ENCODE results near the gene PLXNA4.

The PLXNA4 gene

GRCh38 chr7:132472463-132473120 lies 103.7 kb downstream of the PLXNA4 start:
- Histone ChIP-seq H2BK120ac (ENCODE audit: insufficient read depth, low read length, poor library complexity) (no peak overlapping the region), H4K12ac (ENCODE audit: low read depth, low read length) (no peak overlapping the region), H3K79me1 (ENCODE audit: low read length) (no peaks in the 10 kb centered on the region), H3K18ac (ENCODE audit: low read length) (no peak overlapping the region), H3K27ac (ENCODE audit: low read depth, low read length) (no peak overlapping the region), H3K9me3 (ENCODE audit: insufficient read depth, low read depth, low read length) (no peaks in the 10 kb centered on the region), H3K36me3 (ENCODE audit: control insufficient read depth in 1 of 2, insufficient read depth in 2 of 2, low read length in 2 of 2) (no peaks in the 10 kb centered on the region), H3K4me1 (ENCODE audit: control insufficient read depth in 1 of 2, insufficient read depth in 2 of 2, low read length in 2 of 2) (peaks cover 8 to 22% of the 10 kb centered on the region in 2 experiments), H2BK12ac (ENCODE audit: low read length) (no peak overlapping the region), H3K79me2 (ENCODE audit: control insufficient read depth, insufficient read depth, low read length, poor library complexity) (no peaks in the 10 kb centered on the region), H3K4ac (ENCODE audit: low read depth, low read length) (no peak overlapping the region), H2AK5ac (ENCODE audit: low read length) (no peak overlapping the region), H2BK5ac (ENCODE audit: low read depth, low read length, poor library complexity) (no peak overlapping the region), H4K91ac (ENCODE audit: low read depth, low read length) (no peak overlapping the region), H2AFZ (ENCODE audit: insufficient read depth, low read length, poor library complexity) (no peak overlapping the region), H3K9ac (ENCODE audit: low read length) (no peak overlapping the region), H3K27me3 (ENCODE audit: insufficient read depth, low read length) (no peaks in the 10 kb centered on the region), H3K23ac (ENCODE audit: low read length) (no peak overlapping the region), H3K14ac (ENCODE audit: low read length) (no peak overlapping the region), H3K4me3 (ENCODE audit: low read depth, low read length) (no peak overlapping the region), H4K8ac (ENCODE audit: low read depth, low read length) (no peak overlapping the region), H3K4me2 (ENCODE audit: low read length) (peak overlapping the region; percentile 20)
- peak; percentile 18 to 41 for DNase-seq
- no CpG with 5 or more reads among the region's 10 CpGs for WGBS (ENCODE audit: extremely low coverage, insufficient coverage, insufficient read length)

GRCh38 chr7:132471515-132471914 lies 104.8 kb downstream of the PLXNA4 start:
- Histone ChIP-seq H4K8ac (ENCODE audit: low read depth, low read length) (no peak overlapping the region), H3K9ac (ENCODE audit: low read length) (no peak overlapping the region), H3K27me3 (ENCODE audit: insufficient read depth, low read length) (no peaks in the 10 kb centered on the region), H3K4me1 (ENCODE audit: control insufficient read depth in 1 of 2, insufficient read depth in 2 of 2, low read length in 2 of 2) (peaks cover 8 to 22% of the 10 kb centered on the region in 2 experiments), H3K18ac (ENCODE audit: low read length) (no peak overlapping the region), H2AK5ac (ENCODE audit: low read length) (no peak overlapping the region), H3K36me3 (ENCODE audit: control insufficient read depth in 1 of 2, insufficient read depth in 2 of 2, low read length in 2 of 2) (no peaks in the 10 kb centered on the region), H3K4me3 (ENCODE audit: low read depth, low read length) (no peak overlapping the region), H3K23ac (ENCODE audit: low read length) (no peak overlapping the region), H4K12ac (ENCODE audit: low read depth, low read length) (no peak overlapping the region), H2BK120ac (ENCODE audit: insufficient read depth, low read length, poor library complexity) (no peak overlapping the region), H2AFZ (ENCODE audit: insufficient read depth, low read length, poor library complexity) (no peak overlapping the region), H2BK12ac (ENCODE audit: low read length) (no peak overlapping the region), H2BK5ac (ENCODE audit: low read depth, low read length, poor library complexity) (no peak overlapping the region), H3K79me1 (ENCODE audit: low read length) (no peaks in the 10 kb centered on the region), H3K79me2 (ENCODE audit: control insufficient read depth, insufficient read depth, low read length, poor library complexity) (no peaks in the 10 kb centered on the region), H3K14ac (ENCODE audit: low read length) (no peak overlapping the region), H3K4ac (ENCODE audit: low read depth, low read length) (no peak overlapping the region), H4K91ac (ENCODE audit: low read depth, low read length) (no peak overlapping the region), H3K27ac (ENCODE audit: low read depth, low read length) (no peak overlapping the region), H3K4me2 (ENCODE audit: low read length) (no peak overlapping the region), H3K9me3 (ENCODE audit: insufficient read depth, low read depth, low read length) (no peaks in the 10 kb centered on the region)
- no peak for DNase-seq
- WGBS (ENCODE audit: extremely low coverage, insufficient coverage, insufficient read length) = no CpG with 5 or more reads among the region's 6 CpGs

GRCh38 chr7:132469681-132470080 lies 106.6 kb downstream of the PLXNA4 start:
- no peak overlapping the region for H2AK5ac ChIP-seq (ENCODE audit: low read length)
- no peak overlapping the region for H3K4me2 ChIP-seq (ENCODE audit: low read length)
- no peak overlapping the region for H4K8ac ChIP-seq (ENCODE audit: low read depth, low read length)
- H2AFZ ChIP-seq (ENCODE audit: insufficient read depth, low read length, poor library complexity) = no peak overlapping the region
- H3K9ac ChIP-seq (ENCODE audit: low read length) = no peak overlapping the region
- no peak overlapping the region for H4K91ac ChIP-seq (ENCODE audit: low read depth, low read length)
- H2BK12ac ChIP-seq (ENCODE audit: low read length) = no peak overlapping the region
- H3K27me3 ChIP-seq (ENCODE audit: insufficient read depth, low read length) = no peaks in the 10 kb centered on the region
- H3K18ac ChIP-seq (ENCODE audit: low read length) = no peak overlapping the region
- no peak overlapping the region for H3K27ac ChIP-seq (ENCODE audit: low read depth, low read length)
- H3K9me3 ChIP-seq (ENCODE audit: insufficient read depth, low read depth, low read length) = no peaks in the 10 kb centered on the region
- no peaks in the 10 kb centered on the region for H3K79me2 ChIP-seq (ENCODE audit: control insufficient read depth, insufficient read depth, low read length, poor library complexity)
- WGBS (ENCODE audit: extremely low coverage, insufficient coverage, insufficient read length) = no CpG with 5 or more reads among the region's 4 CpGs
- no peak overlapping the region for H3K23ac ChIP-seq (ENCODE audit: low read length)
- peaks cover 8 to 21% of the 10 kb centered on the region in 2 experiments for H3K4me1 ChIP-seq (ENCODE audit: control insufficient read depth in 1 of 2, insufficient read depth in 2 of 2, low read length in 2 of 2)
- no peak overlapping the region for H2BK120ac ChIP-seq (ENCODE audit: insufficient read depth, low read length, poor library complexity)
- DNase-seq = no peak
- no peak overlapping the region for H2BK5ac ChIP-seq (ENCODE audit: low read depth, low read length, poor library complexity)
- no peaks in the 10 kb centered on the region for H3K79me1 ChIP-seq (ENCODE audit: low read length)
- no peak overlapping the region for H3K4me3 ChIP-seq (ENCODE audit: low read depth, low read length)
- no peak overlapping the region for H4K12ac ChIP-seq (ENCODE audit: low read depth, low read length)
- no peak overlapping the region for H3K14ac ChIP-seq (ENCODE audit: low read length)
- no peak overlapping the region for H3K4ac ChIP-seq (ENCODE audit: low read depth, low read length)
- no peaks in the 10 kb centered on the region for H3K36me3 ChIP-seq (ENCODE audit: control insufficient read depth in 1 of 2, insufficient read depth in 2 of 2, low read length in 2 of 2)

- Histone ChIP-seq H2AK5ac (ENCODE audit: low read length) (no peak overlapping the region), H3K4me2 (ENCODE audit: low read length) (no peak overlapping the region), H3K79me2 (ENCODE audit: control insufficient read depth, insufficient read depth, low read length, poor library complexity) (no peaks in the 10 kb centered on the region), H3K4ac (ENCODE audit: low read depth, low read length) (no peak overlapping the region), H2AFZ (ENCODE audit: insufficient read depth, low read length, poor library complexity) (no peak overlapping the region), H3K9me3 (ENCODE audit: insufficient read depth, low read depth, low read length) (no peaks in the 10 kb centered on the region), H3K36me3 (ENCODE audit: control insufficient read depth in 1 of 2, insufficient read depth in 2 of 2, low read length in 2 of 2) (no peaks in the 10 kb centered on the region), H3K14ac (ENCODE audit: low read length) (no peak overlapping the region), H4K12ac (ENCODE audit: low read depth, low read length) (no peak overlapping the region), H2BK12ac (ENCODE audit: low read length) (no peak overlapping the region), H3K18ac (ENCODE audit: low read length) (no peak overlapping the region), H3K79me1 (ENCODE audit: low read length) (no peaks in the 10 kb centered on the region), H3K23ac (ENCODE audit: low read length) (no peak overlapping the region), H4K8ac (ENCODE audit: low read depth, low read length) (no peak overlapping the region), H3K27me3 (ENCODE audit: insufficient read depth, low read length) (no peaks in the 10 kb centered on the region), H3K27ac (ENCODE audit: low read depth, low read length) (no peak overlapping the region), H2BK5ac (ENCODE audit: low read depth, low read length, poor library complexity) (no peak overlapping the region), H3K4me1 (ENCODE audit: control insufficient read depth in 1 of 2, insufficient read depth in 2 of 2, low read length in 2 of 2) (peaks cover 8 to 20% of the 10 kb centered on the region in 2 experiments), H4K91ac (ENCODE audit: low read depth, low read length) (no peak overlapping the region), H3K9ac (ENCODE audit: low read length) (no peak overlapping the region), H2BK120ac (ENCODE audit: insufficient read depth, low read length, poor library complexity) (no peak overlapping the region), H3K4me3 (ENCODE audit: low read depth, low read length) (no peak overlapping the region)
- WGBS (ENCODE audit: extremely low coverage, insufficient coverage, insufficient read length) = no CpG with 5 or more reads among the region's 1 CpG
- DNase-seq = no peak
These were observed 107.0 kb downstream of the PLXNA4 start for GRCh38 chr7:132469264-132469663.

Data from trophoblast cell (in vitro differentiated cells and primary cell).